Body of pancreas (tissue), 4 donors: ENCODE measurements around the gene SEMA3G.

Experiments used
- POLR2A ChIP-seq, 3 donors: fragments of 450-650 bp; IDR thresholded peaks; one replicate each; pipeline ENCODE4 v1.6.1; 2016; ENCODE audit warnings: antibody characterized with exemption in 3 of 3, mild to moderate bottlenecking in 2 of 3
- TF ChIP-seq, protein P1 (sequence below), 7 experiments: fragments of 450-650 bp in 4 of 7; fragments of 200-600 bp in 3 of 7; sonication (generic) in 3 of 7; IDR thresholded peaks; one replicate each; pipeline ENCODE4 v1.5.1; 2016 to 2019; ENCODE audit warnings: antibody characterized with exemption in 7 of 7

DNA sequence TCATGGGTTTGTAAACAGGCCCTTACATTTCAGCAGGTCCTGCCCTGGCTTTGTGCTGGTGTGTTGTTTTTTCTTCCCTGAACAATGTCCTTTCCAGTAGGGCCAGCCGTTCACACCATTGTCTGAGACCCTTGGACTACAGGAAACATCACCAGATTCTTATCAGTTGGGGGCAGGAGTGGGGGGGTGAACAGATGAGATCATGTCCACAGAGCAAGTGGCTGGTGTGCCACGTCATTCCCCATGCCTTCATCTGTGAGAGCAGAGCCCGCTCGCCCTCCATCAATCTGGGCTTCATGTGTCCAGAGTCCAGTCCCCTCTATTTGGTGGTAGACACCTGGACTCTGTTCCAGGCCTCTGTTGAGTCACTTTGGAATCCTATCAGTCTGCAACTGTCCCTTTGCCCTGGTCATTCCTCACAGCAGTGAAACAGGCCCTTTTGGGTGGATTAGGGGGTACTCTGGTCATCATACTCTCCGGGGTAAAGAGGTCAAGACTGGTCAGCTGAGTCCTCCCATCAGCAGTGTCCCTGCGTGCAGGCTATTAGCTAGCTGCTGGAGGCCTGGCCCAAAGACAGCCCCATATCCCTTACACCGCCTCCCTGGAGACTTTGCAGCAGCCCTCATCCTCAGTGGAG lies 15.0 kb downstream of the SEMA3G start:
- TF ChIP-seq, protein P1, sequence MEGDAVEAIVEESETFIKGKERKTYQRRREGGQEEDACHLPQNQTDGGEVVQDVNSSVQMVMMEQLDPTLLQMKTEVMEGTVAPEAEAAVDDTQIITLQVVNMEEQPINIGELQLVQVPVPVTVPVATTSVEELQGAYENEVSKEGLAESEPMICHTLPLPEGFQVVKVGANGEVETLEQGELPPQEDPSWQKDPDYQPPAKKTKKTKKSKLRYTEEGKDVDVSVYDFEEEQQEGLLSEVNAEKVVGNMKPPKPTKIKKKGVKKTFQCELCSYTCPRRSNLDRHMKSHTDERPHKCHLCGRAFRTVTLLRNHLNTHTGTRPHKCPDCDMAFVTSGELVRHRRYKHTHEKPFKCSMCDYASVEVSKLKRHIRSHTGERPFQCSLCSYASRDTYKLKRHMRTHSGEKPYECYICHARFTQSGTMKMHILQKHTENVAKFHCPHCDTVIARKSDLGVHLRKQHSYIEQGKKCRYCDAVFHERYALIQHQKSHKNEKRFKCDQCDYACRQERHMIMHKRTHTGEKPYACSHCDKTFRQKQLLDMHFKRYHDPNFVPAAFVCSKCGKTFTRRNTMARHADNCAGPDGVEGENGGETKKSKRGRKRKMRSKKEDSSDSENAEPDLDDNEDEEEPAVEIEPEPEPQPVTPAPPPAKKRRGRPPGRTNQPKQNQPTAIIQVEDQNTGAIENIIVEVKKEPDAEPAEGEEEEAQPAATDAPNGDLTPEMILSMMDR (IDR thresholded peaks at IDR 0.05), result no peak
- no peak for TF ChIP-seq POLR2A (IDR thresholded peaks at IDR 0.05)
